ENCODE data around the gene PRPH.
"Not testable (repeated sequence)": the region's sequence is repeated elsewhere in the genome, so short reads cannot be mapped to it uniquely, and the experiment has no call there.

The PRPH gene

GRCh38 chr12:49332891-49333371, 38.0 kb downstream of the PRPH start:
- no peak for DNase-seq (ENCODE audit: low spot score)

DNA sequence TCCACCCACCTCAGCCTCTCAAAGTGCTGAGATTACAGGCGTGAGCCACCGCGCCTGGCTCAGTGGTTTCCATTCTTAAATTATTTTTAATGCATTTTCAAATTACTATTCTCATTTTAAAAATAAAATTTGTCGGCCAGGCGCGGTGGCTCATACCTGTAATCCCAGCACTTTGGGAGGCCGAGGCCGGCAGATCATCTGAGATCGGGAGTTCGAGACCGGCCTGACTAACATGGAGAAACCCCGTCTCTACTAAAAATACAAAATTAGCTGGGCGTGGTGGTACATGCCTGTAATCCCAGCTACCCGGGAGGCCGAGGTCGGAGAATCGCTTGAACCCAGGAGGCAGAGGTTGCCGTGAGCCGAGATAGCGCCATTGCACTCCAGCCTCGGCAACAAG, 38.8 kb downstream of the PRPH start:
- not testable (repeated sequence) for DNase-seq (ENCODE audit: low spot score)

GRCh38 chr12:49334226-49334625, 39.3 kb downstream of the PRPH start:
- no peak for DNase-seq (ENCODE audit: low spot score)

DNA sequence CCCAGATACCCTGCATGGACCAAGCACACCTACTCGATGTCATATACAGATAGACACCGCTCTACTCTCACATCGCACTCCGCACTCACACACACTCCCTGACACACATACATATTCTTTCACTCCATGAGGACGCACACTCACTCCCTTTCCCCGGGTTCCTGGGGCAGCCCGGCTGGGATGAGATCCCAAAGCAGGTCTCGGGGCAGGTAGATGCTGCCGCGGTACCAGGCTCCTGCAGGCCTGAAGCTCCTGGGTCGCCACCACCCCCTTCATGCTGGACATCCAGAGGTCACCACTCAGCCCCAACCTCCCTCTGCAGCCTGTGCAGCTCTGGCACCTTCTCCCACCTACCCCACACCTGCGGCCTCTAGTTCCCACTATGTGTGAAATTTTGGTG, 39.7 kb downstream of the PRPH start:
- DNase-seq (ENCODE audit: low spot score): no peak

DNA sequence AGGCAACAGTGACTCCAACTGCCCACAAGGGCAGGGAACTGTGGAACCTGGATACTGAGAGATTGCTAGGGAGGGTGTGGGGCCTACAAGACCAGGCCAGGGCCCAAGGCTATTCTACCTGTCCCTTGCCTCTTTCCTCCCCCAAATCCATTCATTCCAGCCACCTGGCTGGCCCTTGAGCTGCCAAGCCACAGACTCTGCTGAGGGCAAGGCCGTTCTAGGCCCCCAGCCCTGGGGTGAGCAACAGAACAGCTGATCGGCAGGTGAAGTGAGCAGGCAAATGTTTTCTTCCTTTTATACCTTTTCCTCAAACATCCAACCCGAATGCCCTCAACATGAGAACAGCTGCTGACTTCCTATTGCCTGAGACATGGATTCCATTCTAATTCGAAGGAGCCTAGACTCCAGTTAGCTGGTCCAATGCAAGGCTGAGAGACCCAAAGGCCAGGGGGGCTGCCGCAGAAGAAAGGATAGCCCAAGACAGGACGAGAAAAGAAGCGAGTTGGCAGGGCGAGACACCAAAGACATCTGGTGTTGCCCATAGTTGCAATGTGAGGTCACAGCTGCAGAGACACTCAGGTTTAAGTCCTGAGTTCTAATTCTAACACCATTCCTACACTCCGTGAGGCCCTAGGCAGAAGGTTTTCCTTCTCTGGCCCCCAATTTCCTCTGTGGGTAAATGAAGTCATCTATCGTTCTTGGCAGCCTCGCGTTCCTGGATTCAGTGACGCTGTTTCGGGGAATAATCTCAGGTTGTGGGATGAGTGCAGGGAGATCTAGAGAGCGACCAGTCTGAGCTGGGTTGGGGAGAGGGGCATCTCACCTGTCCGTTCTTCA, 40.4 kb downstream of the PRPH start:
- DNase-seq (ENCODE audit: low spot score): no peak

DNA sequence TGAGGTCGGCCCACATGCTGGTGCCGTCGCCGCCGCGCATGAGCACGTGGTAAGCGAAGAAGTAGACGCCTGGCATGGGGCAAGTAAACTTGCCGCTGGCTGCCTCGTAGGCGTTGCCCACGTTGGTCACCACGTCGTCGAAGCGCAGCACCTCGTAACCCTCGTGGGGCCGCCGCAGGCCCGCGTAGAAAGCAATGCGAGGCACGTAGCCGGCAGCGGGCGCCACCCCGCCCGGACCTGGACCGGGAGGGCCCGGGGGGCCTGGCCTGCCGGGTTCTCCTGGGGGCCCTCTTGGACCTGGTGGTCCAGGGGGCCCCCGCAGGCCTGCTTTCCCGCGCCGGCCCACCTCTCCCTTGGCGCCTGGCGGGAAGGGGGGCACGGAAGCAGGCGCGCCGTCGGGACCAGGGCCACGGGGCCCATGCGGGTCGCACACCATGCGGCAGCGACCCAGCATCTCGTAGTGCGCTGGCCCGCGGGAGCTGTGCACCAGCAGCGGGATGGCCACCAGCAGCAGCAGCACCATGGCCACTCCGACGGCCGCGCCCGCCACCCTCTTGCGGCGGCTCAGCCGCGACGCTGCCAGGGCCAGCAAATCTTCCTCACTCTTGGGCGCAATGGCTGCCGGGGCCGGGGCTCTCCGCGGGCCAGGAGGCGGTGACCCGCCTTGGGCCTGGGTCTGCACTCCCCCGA, 41.2 kb downstream of the PRPH start:
- no peak for DNase-seq (ENCODE audit: low spot score)

DNA sequence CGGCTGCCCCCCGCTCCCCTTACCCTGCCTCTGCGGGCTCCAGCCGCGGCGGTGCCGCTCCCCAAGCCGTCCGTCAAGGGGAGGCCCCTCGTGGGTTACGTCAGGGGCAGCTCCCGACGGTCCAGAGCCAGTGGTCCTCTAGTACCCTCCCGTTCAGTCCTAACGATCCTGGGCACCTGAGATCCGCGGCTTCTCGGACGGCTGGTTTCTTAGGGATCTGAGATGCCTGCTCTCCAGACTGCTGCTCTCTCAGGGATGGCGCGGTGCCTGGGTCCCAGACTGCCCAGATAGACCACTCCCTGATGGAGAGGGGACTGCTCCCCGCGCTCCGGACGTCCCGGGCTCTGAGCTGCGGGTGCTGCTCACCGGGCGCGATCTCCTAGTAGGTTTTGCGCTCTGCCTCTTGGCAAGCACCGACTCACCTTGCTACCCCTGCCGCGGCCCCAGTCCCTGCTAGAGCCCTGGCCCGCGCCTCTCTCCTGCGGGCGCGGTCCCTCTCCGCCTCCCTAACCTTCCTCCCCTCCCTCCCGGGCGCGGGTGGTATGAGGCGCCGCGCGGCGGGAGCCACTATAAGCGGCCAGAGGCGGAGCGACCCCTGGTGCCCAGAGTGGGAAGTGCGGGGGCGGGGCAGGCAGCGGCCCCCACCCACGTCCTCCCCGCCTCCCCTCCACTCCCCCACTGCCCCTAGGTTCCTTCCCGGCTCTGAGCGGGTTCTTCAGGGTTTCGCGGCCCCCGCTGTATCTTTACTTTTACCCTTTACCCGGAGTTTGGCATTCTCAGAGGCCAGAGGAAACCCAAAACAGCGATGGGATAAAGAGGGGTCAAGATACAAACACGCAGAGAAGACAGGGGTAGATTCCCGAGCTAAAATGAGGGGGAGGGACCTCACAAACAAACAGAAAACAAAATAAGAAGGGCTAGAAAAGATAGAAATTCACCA, 42.0 kb downstream of the PRPH start, which contains the start of gene C1QL4:
C1QL4 (minus strand) TSS at position 544 of the 940 bp plus-strand sequence. CDS start 711 bp downstream, outside the sequence.
- DNase-seq (ENCODE audit: low spot score): peak; percentile 92

DNA sequence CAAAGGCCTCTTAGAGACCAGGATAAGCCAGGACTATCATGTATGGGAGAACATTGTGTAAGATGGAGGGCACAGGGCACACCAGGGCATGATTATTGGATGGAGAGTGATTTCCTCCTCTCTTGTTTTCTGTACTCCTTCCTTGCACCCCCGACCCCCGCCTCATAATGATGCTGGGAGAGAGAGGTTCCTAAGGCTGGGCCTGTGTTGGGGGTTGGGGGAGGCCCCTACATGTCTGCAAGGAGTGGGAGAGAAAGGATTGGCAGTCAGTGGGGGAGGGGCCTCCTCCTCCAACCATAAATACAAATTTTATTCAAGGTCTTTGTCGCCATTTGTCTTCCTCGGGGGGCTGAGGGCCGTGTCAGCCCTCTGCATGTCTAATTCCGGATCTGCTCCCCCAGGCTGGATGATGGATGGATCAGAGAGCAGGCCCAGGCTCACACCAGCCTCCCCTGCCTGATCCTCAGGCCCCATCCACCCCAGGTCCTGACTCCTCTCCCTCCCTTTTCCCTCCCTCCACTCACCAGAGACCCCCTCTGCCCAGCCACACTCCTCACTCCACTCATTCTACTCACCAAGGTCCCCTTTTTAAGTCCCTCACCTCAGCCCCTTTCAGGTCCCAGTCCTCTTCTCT, 44.0 kb downstream of the PRPH start:
- DNase-seq (ENCODE audit: low spot score): no peak

DNA sequence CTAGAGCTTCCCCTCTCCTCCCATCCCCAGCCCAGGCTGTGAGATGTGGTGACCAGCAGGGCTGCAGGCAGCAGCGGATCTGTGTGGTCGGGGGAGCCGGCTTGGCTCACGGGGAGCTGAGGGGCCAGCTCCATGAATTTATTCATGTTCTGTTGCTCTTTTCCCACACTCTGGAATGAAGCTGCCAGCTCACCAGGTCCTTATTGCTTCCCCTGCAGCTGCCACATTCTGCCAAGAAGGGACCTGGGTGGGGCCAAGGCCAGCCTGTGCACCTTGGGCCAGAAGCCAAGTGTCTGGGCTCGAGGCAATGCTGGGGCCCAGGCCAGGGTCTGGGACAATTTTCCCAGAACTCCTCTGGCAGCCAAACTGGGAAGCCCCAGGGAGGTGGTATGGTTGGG, 44.5 kb downstream of the PRPH start:
- DNase-seq (ENCODE audit: low spot score): no peak

DNA sequence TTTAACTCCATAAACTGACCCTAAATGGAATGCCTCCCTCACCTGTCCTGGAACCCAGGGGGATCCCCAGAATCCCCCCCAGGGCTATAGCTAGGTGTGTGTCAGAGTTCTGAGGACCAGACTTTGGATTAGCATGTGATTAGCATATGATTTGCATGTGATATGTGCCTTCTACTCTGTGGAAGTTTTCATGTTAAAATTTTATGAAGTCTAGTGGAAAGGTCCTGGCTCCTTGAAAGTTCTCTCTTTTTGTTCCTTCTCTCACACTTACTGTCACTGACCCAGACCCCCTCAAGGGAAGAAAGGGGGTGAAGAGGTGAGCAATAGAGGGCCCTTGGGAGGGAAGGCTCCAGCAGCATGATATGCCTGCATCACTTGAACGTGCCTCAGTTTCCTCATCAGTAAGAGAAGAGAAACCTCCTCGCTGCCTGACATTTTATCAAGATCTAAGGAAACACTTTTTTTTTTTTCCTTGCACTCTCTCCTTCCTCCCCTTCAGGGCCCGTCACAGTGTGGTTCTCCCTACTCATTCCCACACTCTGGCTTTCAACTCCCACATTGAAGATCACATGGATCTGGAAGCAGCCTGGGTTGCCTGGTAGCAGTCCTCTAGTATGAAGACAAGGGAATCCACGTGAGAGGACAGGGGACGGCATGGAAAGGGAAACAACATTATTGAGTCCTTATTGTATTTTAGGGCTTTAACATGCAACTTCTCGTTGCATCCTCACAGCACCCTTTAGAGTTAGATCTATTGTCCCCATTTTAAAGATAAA, 45.3 kb downstream of the PRPH start:
- no peak for DNase-seq (ENCODE audit: low spot score)

DNA sequence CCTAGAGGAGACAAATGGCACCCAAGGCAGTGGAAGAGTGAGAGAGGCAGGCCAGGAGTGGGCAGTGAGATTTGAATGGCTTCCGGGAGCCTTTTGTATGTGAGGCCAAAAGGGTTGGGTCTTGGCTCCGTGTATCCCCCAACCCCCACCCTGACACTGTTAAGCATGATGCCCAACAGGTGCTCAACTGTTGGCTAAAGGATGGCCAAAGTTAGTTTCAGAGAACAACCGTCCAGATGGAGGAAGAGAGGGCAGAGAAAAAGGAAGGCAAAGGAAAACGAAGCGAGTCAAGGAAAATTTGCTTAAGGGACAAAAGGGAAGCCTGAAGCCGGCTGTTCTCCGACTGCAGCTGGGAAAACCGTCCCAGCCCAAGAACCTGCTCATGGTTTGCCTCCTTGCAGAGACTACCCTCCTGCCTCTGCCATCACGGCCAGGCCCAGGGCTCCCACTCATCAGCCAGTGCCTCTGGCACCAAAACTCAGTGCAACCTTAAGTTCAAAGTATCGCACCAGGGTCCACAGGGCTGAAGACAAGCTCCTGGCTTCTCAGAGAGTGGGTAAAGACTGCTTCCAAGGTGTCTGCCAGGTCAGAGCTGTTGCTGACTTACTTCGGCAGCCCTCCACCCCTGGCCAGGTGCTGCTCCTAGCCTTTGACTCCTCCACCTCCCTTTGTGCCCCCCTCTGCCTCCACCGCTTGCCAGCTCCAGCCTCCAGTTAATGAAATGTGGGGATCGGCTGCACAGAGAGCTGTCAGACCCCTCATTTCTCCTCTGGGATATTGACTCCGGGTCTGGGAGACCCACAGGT, 46.2 kb downstream of the PRPH start:
- no peak for DNase-seq (ENCODE audit: low spot score)

GRCh38 chr12:49341777-49342065, 46.8 kb downstream of the PRPH start:
- DNase-seq (ENCODE audit: low spot score): no peak

DNA sequence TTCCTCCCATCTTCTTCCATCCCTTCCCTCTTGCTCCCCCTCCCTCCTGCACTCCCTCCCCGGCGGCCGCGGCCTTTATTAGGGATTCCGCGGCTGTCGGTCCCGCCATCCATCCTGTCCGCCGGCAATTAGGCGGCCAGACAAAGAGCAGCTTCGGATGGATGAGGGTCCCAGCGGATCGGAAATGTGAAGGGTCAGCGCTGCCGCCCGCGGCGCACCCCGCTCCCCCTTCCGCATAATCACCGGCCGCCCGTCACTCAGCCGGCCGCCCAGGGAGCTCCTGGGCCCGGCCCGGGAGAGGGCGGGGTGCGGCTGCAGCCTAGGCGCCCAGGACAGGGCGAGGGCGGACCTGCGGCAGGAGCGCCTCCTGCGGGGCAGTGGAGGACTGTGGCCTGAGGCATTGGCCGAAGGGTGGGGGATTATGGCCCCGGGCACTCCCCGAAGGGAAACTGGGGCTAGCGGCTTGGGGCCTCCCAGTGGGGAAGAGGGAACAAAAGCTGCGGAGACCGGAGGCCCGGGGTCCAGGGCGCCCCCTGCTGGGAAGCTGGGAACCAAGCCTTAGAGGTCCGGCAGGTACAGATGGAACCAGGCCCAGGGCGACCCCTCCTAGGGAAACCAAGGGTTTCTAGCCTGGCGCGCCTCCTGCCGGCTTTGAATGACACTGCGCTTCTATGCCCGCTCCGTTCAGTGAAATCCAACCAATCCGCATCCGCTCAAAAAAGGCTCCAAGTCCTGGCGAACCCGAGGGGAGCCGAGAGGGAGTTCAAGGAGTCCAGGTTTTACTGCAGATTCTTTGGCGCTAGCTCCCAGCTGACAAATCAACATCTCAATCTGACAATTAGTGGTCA, 47.3 kb downstream of the PRPH start:
- no peak for DNase-seq (ENCODE audit: low spot score)

DNA sequence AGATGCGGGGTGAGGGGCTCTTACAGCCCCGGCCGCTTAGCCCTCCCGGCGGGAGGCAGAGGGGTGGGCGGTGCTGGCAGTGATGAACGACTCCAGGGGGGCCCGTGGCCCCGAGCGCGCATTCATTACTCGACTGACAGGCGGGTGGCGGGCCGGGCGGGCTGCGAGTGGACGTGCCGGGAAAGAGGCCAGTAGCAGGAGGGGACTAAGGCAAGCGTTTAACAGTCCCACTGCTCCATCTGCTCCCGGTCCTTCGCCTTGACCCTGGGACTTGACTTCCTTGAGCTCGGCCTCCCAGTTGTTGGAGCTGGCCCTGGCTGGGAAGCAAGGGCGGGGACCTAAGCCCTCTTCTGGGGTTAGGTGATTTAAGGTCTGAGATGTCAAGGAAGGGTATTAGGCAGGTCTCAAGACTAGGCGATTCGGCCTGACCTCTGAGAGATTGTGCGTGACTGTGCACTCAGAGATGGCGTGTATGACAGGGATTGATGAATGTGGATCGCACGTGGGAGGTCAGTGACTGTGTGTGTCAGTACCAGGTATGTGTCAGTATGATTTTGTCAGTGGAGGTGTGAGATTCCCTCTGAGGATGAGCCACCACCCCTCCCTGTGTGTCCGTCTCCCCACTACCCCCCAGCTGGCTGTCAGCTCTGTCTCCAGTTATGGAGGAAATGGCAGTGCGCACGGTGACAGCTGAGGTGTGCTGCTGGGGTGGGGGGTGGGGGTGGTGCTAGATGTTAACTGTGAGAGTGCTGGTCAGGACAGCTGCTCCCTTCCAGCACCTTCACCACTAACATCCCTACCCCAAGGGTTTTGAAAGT, 48.2 kb downstream of the PRPH start:
- no peak for DNase-seq (ENCODE audit: low spot score)

DNA sequence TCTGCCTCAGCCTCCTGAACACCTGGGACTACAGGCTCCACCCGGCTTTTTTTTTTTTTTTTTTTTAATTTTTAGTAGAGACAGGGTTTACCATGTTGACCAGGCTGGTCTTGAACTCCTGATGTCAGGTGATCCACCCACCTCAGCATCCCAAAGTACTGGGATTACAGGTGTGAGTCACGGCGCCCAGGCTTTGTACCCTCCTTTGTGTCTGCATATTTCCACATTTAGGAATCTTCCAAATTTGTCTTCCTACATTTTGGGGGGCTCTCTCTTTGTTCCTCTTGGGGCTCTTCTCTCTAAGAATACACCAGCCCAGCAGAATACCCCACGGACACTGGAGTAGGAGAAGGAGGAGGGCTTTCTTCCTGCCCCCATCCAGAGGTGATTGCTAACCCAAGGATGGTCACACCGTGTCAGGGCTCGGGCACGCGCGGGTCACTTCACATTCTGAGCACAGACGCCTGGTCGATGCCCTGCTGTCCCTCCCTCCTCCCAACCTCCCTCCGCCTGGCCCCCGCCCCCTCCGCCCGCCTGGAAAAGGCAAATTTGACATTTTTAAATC, 49.6 kb downstream of the PRPH start:
- DNase-seq (ENCODE audit: low spot score): no peak

DNA sequence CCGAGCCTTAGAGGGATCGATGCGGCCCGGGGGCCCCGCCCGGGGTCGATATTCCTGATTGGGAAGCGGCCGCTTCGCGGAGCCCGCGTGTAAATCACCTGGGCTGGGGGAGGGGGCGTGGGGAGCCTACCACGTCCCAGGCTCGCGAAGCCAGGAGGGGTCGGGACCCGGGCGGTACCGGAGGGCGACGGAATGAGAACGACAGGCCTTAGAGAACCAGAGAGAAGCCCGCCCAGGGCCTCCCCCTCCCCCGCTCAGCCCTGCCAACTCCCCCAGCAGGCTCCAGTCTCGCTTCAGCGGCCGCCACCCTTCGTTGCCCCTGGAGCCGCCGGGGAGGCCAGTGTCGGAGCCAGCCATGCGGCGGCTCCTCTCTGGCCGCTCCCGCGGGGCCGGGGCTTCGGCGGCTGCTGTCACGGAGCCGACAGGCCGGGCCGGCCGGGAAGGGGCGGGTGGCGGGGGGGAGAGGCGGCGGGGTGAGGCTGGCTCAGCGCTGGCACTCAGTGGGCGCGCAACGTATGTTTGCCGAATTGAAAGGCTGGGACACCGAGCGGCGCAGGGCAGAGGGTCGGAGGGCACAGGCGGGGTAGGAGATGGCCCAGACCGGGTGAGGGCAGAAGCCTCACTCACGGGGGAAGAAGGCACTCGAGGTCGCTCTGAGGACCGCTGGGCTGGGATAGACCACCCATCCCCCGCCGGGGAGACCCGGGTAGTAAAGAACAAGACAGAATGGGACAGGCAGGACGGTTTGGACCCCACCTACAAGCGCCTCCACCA, 50.3 kb downstream of the PRPH start:
- DNase-seq (ENCODE audit: low spot score): no peak

All from left forelimb (tissue), 1 donor.